Measurements from ENCODE around the gene CLDN10.

DNA sequence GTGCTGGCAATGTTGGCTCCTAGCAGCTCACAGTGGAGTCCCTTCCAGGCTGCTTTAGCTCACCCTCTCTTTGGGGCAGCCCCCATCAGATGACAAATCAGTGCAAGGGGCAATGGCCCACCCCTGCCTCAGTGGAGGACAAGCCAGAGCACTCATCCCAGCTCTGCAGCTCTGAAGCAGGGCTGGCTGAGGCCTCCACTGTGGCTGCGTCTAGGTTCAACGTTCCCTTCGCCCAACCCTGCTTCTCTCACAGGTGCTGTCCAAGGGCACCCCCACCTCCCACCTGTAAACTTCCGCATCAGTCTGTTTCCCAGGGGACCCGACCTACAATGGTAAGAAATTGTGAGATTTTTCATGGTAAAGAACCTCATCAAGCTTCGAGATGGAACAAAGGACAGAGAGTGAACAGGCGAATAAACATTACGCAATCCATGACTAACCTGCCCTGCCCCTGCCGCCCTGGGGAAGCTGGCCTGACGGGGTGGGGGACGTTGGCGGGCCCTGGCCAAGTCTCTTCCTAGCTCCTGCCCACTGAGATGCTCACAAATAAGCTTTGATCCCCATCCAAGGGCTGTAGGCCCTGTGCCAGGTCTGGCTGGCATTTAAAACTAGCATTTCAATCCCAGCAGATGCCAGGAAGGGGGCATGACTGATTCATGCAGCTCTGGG lies 51.5 kb downstream of the CLDN10 start:
- TF ChIP-seq, protein P1, sequence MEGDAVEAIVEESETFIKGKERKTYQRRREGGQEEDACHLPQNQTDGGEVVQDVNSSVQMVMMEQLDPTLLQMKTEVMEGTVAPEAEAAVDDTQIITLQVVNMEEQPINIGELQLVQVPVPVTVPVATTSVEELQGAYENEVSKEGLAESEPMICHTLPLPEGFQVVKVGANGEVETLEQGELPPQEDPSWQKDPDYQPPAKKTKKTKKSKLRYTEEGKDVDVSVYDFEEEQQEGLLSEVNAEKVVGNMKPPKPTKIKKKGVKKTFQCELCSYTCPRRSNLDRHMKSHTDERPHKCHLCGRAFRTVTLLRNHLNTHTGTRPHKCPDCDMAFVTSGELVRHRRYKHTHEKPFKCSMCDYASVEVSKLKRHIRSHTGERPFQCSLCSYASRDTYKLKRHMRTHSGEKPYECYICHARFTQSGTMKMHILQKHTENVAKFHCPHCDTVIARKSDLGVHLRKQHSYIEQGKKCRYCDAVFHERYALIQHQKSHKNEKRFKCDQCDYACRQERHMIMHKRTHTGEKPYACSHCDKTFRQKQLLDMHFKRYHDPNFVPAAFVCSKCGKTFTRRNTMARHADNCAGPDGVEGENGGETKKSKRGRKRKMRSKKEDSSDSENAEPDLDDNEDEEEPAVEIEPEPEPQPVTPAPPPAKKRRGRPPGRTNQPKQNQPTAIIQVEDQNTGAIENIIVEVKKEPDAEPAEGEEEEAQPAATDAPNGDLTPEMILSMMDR (IDR thresholded peaks at IDR 0.05 in 8 of 11, conservative IDR thresholded peaks at IDR 0.05 in 3 of 11), result no peak
- no peak for TF ChIP-seq POLR2A (IDR thresholded peaks at IDR 0.05)
